HG02840 (cell line): ENCODE data around the gene FAM110A.
"Not testable (repeated sequence)": the region's sequence is repeated elsewhere in the genome, so short reads cannot be mapped to it uniquely, and the experiment has no call there.

Experiments used
- ATAC-seq: cut with Tn5 transposase; IDR thresholded peaks from one replicate; pipeline ENCODE4 v1.9.1; 2021; ENCODE audit warnings: mild to moderate bottlenecking, moderate library complexity, moderate number of reproducible peaks; ENCODE audit not compliant: unreplicated experiment, low FRiP score

Gene FAM110A

DNA sequence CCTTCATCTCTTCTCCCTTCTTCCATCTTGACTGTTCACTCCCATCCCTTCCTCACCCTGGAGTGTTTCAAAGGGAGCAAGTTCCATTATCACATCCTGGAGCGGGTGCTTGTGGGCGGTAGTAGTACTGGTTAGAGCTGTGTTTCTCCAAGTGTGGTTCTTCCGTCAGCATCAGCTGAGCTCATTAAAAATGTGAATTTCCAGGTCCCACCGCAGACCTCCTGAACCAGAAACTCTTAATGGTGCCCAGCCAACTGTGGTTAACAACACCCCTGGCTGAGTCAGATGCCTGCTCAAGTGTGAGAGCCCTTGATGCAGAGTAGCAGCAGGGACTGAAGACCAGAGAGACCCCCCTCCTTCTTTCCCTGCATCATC, 58.2 kb downstream of the FAM110A start:
- ATAC-seq: no peak

DNA sequence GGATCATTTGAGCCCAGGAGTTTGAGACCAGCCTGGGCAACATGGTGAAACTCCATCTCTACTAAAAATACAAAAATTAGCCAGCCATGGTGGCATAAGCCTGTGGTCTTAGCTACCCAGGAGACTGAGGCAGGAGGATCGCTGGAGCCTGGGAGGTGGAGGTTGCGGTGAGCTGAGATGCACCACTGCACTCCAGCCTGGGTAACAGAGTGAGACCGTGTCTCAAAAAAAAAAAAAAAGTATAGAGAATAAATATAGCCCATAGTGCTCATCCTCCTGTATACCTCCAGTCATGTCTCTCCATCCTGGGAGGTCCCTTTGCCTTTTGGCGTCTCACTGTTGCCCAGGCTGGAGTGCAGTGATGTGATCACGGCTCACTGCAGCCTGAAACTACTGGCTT, 58.9 kb downstream of the FAM110A start:
- not testable (repeated sequence) for ATAC-seq
